ENCODE measurements around the gene PRKN. TPM values are rescaled to one million over a fixed set of nuclear protein-coding genes. Genes with fewer than 3 reads are reported as not detected.
A peak's percentile ranks its signal among the peaks of the same experiment; 100 is the strongest.

The PRKN gene
- total and polyA plus RNA-seq, 8 donors, result 0.82 to 7.2 (median 2.9) TPM

DNA sequence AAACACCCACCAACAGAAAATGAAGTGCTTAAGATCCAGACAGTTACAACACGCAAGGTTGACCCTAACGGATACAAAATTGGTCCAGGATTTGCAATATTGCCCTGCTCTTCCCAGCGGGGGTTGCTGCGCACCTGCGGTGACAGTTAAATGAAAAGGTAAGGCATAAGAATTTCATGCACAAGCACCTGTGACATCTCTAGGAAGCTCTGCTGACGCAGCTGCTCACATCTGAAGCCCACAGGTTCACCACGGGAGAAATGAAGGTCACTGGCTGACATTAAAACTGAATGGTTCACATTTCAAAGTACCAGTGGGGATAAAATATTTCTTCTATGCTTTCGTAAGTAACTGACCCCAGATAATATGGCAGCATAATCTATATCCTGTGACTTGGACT lies 764.4 kb downstream of the PRKN start:
- Histone ChIP-seq H3K4me1 (no peaks in the 10 kb centered on the region), H3K27me3 (no peaks in the 10 kb centered on the region), H3K27ac (no peak overlapping the region), H3K9me3 (no peaks in the 10 kb centered on the region), H3K4me3 (no peak overlapping the region), H3K36me3 (no peaks in the 10 kb centered on the region)
- intact Hi-C loops (cut with DNase I), result no loop called here
- 88 to 90% methylated on average over 8 of the region's 8 CpGs for WGBS, 2 donors
- no peak for ATAC-seq
- no peak for FAIRE-seq
- TF ChIP-seq, protein P1, sequence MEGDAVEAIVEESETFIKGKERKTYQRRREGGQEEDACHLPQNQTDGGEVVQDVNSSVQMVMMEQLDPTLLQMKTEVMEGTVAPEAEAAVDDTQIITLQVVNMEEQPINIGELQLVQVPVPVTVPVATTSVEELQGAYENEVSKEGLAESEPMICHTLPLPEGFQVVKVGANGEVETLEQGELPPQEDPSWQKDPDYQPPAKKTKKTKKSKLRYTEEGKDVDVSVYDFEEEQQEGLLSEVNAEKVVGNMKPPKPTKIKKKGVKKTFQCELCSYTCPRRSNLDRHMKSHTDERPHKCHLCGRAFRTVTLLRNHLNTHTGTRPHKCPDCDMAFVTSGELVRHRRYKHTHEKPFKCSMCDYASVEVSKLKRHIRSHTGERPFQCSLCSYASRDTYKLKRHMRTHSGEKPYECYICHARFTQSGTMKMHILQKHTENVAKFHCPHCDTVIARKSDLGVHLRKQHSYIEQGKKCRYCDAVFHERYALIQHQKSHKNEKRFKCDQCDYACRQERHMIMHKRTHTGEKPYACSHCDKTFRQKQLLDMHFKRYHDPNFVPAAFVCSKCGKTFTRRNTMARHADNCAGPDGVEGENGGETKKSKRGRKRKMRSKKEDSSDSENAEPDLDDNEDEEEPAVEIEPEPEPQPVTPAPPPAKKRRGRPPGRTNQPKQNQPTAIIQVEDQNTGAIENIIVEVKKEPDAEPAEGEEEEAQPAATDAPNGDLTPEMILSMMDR (IDR thresholded peaks at IDR 0.05), result no peak
- DNase-seq, result no peak

DNA sequence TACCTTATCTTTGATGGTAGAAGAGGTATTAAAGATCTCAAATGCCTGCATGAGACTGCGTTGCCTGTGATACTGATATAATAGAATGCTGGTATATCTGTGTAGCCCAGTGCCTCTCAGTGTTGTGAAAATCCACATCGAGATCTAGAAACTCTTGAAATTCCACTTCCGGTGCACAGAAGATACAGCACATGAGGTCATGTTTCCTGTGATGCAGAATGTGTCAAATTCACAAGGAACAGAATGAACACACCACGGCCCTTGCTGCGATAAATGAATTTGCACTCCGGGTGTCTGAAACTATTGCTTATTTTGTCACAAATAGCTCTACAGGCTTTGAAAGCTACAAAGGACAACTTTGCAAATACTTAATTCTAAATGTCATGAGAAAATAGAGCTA lies 765.8 kb downstream of the PRKN start:
- no peak for ATAC-seq
- TF ChIP-seq, protein P1 (IDR thresholded peaks at IDR 0.05), result no peak
- WGBS, 2 donors, result 79 to 83% methylated on average over 6 of the region's 6 CpGs
- no peak overlapping the region for H3K4me3 ChIP-seq
- no peak for FAIRE-seq
- intact Hi-C loops (cut with DNase I), result no loop called here
- H3K9me3 ChIP-seq, result no peaks in the 10 kb centered on the region
- no peaks in the 10 kb centered on the region for H3K4me1 ChIP-seq
- no peak overlapping the region for H3K27ac ChIP-seq
- H3K27me3 ChIP-seq, result no peaks in the 10 kb centered on the region
- DNase-seq, result no peak
- H3K36me3 ChIP-seq, result no peaks in the 10 kb centered on the region

DNA sequence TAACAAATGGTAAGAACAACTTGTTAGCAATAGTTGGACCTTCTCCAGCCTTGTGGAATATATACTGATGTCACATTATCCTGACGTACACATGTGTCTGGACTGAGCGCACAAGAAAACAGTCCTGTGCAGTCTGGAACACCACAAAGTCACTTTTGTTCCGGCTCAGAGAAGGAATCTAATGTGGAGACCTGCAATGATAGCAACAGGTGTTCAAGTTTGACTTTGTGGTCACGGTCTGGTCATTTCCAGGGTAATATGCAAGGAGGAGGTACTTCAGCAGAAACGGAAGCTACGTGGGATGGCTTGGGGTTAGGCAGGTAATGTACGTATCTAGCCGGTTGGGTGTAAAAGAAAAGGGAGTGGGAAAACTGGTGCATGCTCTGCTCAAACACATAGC lies 766.5 kb downstream of the PRKN start:
- TF ChIP-seq, protein P1 (IDR thresholded peaks at IDR 0.05), result no peak
- no peaks in the 10 kb centered on the region for H3K27me3 ChIP-seq
- DNase-seq (no peak), ATAC-seq (no peak), FAIRE-seq (no peak)
- H3K4me1 ChIP-seq, result peaks cover 0 to under 1% (median 0%) of the 10 kb centered on the region in 3 donors
- H3K9me3 ChIP-seq, result no peaks in the 10 kb centered on the region
- intact Hi-C loops (cut with DNase I), result no loop called here
- no peak overlapping the region for H3K27ac ChIP-seq
- H3K4me3 ChIP-seq, result no peak overlapping the region
- 94 to 97% methylated on average over 8 of the region's 8 CpGs for WGBS, 2 donors
- H3K36me3 ChIP-seq, result no peaks in the 10 kb centered on the region

DNA sequence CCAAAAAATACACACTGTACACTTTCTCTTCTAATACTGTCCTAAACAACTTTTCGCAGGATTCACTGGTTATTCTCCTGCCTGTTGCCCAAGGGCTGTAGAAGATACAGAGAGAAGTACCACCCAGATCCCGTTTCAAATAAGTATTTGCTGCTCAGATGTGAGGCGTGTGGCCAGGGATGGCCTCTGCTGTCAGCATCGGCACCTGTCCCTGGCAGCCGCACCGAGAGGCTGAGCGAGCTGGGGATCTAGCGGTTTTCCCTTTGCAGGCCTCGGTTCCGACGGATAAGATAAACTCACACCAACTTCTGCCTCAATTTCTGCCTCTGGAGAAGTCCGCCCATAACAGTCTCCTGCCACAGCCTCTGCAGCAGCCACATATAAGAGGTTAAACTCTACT lies 768.5 kb downstream of the PRKN start:
- WGBS, 2 donors, result 97% methylated on average over 12 of the region's 12 CpGs
- FAIRE-seq, result no peak
- Histone ChIP-seq H3K4me1 (peaks cover 0 to 11% (median 10%) of the 10 kb centered on the region in 3 donors), H3K27ac (no peak overlapping the region), H3K9me3 (no peaks in the 10 kb centered on the region), H3K27me3 (no peaks in the 10 kb centered on the region), H3K4me3 (no peak overlapping the region), H3K36me3 (no peaks in the 10 kb centered on the region)
- no peak for DNase-seq
- TF ChIP-seq, protein P1 (IDR thresholded peaks at IDR 0.05), result no peak
- intact Hi-C loops (cut with DNase I), result no loop called here
- ATAC-seq, result no peak

DNA sequence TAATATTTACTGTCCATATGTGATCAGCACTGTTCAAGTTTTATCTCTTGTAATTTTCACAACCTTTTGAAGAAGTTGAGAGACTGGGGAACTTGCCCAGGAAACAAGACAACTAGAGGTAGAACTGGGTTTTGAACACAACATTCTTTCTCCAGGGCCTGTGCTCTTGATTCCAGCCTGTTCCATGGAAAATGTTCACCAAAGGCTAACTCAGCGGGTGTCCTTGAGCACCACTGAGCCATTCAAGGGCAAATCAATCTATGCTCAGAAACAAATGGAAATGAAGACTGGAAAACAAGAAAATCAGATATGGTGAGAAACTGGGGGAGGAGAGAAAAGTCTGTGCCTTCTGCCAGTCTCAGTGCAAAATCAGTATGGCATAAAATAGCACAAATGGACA lies 771.5 kb downstream of the PRKN start:
- TF ChIP-seq, protein P1 (IDR thresholded peaks at IDR 0.05), result no peak
- Histone ChIP-seq H3K27me3 (no peaks in the 10 kb centered on the region), H3K4me3 (no peak overlapping the region), H3K9me3 (no peaks in the 10 kb centered on the region), H3K27ac (peak overlapping the region in 2 of 4 donors; percentile 47 to 49), H3K36me3 (no peaks in the 10 kb centered on the region), H3K4me1 (peaks cover 0 to 11% (median 10%) of the 10 kb centered on the region in 3 donors)
- no peak for FAIRE-seq
- intact Hi-C loops (cut with DNase I), result no loop called here
- 33 to 38% methylated on average over 1 of the region's 1 CpG for WGBS, 2 donors
- ATAC-seq, result peak in 3 of 4 donors; percentile 44 to 69 (median 52)
- DNase-seq, result peak in 1 of 6 donors; percentile 25

Data from pancreas (tissue), 10 donors.